ENCODE measurements around the gene HEMGN.
"Not testable (repeated sequence)": the region's sequence is repeated elsewhere in the genome, so short reads cannot be mapped to it uniquely, and the experiment has no call there.

Gene HEMGN

GRCh38 chr9:97964901-97965300, 26.9 kb upstream of the HEMGN start:
- no peak for DNase-seq

- no peak for DNase-seq
Observed at GRCh38 chr9:97963232-97963631, 25.3 kb upstream of the HEMGN start.

- no peak for DNase-seq
Observed at GRCh38 chr9:97962575-97962974, 24.6 kb upstream of the HEMGN start.

GRCh38 chr9:97962136-97962535, 24.2 kb upstream of the HEMGN start:
- DNase-seq: no peak

- DNase-seq: no peak
Observed at GRCh38 chr9:97961361-97961760, 23.4 kb upstream of the HEMGN start.

GRCh38 chr9:97960678-97961328, 22.8 kb upstream of the HEMGN start:
- not testable (repeated sequence) for DNase-seq

GRCh38 chr9:97959585-97959984, 21.6 kb upstream of the HEMGN start:
- no peak for DNase-seq

- DNase-seq: no peak
Observed at GRCh38 chr9:97958812-97959511, 21.0 kb upstream of the HEMGN start.

- no peak for DNase-seq
Observed at GRCh38 chr9:97956331-97956730, 18.4 kb upstream of the HEMGN start.

GRCh38 chr9:97954550-97954989, 16.6 kb upstream of the HEMGN start:
- DNase-seq: peak in 1 of 2 experiments; percentile 1

- DNase-seq: not testable (repeated sequence)
Observed at GRCh38 chr9:97950873-97951272, 12.9 kb upstream of the HEMGN start.

GRCh38 chr9:97947094-97947493, 9.1 kb upstream of the HEMGN start:
- not testable (repeated sequence) for DNase-seq

GRCh38 chr9:97945470-97945869, 7.5 kb upstream of the HEMGN start:
- DNase-seq: not testable (repeated sequence)

GRCh38 chr9:97944612-97945011, 6.6 kb upstream of the HEMGN start:
- no peak for DNase-seq

- no peak for DNase-seq
Observed at GRCh38 chr9:97943308-97943855, 5.4 kb upstream of the HEMGN start.

GRCh38 chr9:97941323-97941722, 3.4 kb upstream of the HEMGN start:
- DNase-seq: no peak

GRCh38 chr9:97940741-97941140, 2.8 kb upstream of the HEMGN start:
- DNase-seq: no peak

GRCh38 chr9:97940233-97940632, 2.3 kb upstream of the HEMGN start:
- no peak for DNase-seq

- DNase-seq: no peak
Observed at GRCh38 chr9:97936998-97937397, 974 bp downstream of the HEMGN start.

- DNase-seq: no peak
Observed at GRCh38 chr9:97935276-97935675, 2.7 kb downstream of the HEMGN start.

GRCh38 chr9:97934321-97935115, 3.5 kb downstream of the HEMGN start:
- no peak for DNase-seq

- no peak for DNase-seq
Observed at GRCh38 chr9:97933297-97933998, 4.5 kb downstream of the HEMGN start.

GRCh38 chr9:97930972-97931371, 7.0 kb downstream of the HEMGN start:
- DNase-seq: no peak

All from NCI-H446 (cell line).